ENCODE measurements around the gene STX1B.

DNA sequence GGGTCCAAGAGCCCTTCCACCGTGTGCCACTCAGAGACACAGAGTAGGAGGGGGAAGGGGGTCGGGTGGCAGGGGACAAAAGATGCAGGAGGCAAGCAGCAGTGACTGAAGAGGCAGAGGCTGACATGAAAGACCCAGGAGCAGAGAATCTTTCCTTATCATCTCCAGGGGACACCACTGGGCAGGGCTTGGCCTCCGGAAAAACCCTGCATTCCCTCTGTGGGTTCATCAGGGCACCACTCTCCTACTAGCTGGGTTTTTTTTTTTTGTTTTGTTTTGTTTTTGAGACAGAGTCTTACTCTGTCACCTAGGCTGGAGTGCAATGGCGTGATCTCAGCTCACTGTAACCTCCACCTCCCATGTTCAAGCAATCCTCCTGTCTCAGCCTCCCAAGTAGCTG lies 20.8 kb upstream of the STX1B start:
- TF ChIP-seq POLR2A (IDR thresholded peaks at IDR 0.05), result no peak
- TF ChIP-seq, protein P1, sequence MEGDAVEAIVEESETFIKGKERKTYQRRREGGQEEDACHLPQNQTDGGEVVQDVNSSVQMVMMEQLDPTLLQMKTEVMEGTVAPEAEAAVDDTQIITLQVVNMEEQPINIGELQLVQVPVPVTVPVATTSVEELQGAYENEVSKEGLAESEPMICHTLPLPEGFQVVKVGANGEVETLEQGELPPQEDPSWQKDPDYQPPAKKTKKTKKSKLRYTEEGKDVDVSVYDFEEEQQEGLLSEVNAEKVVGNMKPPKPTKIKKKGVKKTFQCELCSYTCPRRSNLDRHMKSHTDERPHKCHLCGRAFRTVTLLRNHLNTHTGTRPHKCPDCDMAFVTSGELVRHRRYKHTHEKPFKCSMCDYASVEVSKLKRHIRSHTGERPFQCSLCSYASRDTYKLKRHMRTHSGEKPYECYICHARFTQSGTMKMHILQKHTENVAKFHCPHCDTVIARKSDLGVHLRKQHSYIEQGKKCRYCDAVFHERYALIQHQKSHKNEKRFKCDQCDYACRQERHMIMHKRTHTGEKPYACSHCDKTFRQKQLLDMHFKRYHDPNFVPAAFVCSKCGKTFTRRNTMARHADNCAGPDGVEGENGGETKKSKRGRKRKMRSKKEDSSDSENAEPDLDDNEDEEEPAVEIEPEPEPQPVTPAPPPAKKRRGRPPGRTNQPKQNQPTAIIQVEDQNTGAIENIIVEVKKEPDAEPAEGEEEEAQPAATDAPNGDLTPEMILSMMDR (IDR thresholded peaks at IDR 0.05), result no peak

All from tibial nerve (tissue), 3 donors.